Measurements from ENCODE around the gene CAMK1D. TPM values are rescaled to one million over a fixed set of nuclear protein-coding genes. Genes with fewer than 3 reads are reported as not detected.

CAMK1D gene
- total RNA-seq, 1 experiment from 2014 or later = 6.3 TPM

GRCh38 chr10:12748186-12748585, 398.8 kb downstream of the CAMK1D start:
- Mint-ChIP-seq H3K36me3 (ENCODE audit: insufficient read depth in 1 of 3, low read depth in 3 of 3) (no peaks in the 10 kb centered on the region), H3K9me3 (no peaks in the 10 kb centered on the region), H3K27ac (no peak overlapping the region), H3K4me1 (peaks cover 3 to 9% of the 10 kb centered on the region in 2 experiments; a peak in 2 of 4 replicates), H3K4me3 (no peak overlapping the region), H3K27me3 (ENCODE audit: low read depth) (no peaks in the 10 kb centered on the region; the same call in 1 of the 2 replicates)
- Histone ChIP-seq H2BK20ac (ENCODE audit: low read depth, low read length, poor library complexity, severe bottlenecking) (no peak overlapping the region), H4K91ac (ENCODE audit: insufficient read length, low read depth, low read length) (no peak overlapping the region), H3K79me2 (ENCODE audit: insufficient read depth, low read length) (no peaks in the 10 kb centered on the region), H4K20me1 (ENCODE audit: control insufficient read depth, insufficient read depth, insufficient read length) (no peaks in the 10 kb centered on the region), H4K8ac (replicated peaks; ENCODE audit: insufficient read length, low read depth, low read length) (no peak overlapping the region), H3K27me3 (ENCODE audit: insufficient read depth, low read length) (no peaks in the 10 kb centered on the region), H3K4ac (ENCODE audit: low read depth, low read length) (no peak overlapping the region), H3T11ph (ENCODE audit: low read length) (no peak overlapping the region), H2BK15ac (ENCODE audit: low read depth, low read length) (no peak overlapping the region), H3K23me2 (ENCODE audit: insufficient read length, low read depth, low read length, poor library complexity, severe bottlenecking) (no peaks in the 10 kb centered on the region), H3K79me1 (ENCODE audit: insufficient read depth, low read depth, low read length, poor library complexity, severe bottlenecking) (no peaks in the 10 kb centered on the region), H3K27ac (ENCODE audit: insufficient read length, low read depth, low read length) (no peak overlapping the region), H3K4me1 (ENCODE audit: insufficient read depth, low read length) (no peaks in the 10 kb centered on the region; the same call in 1 of the 2 replicates), H3K14ac (ENCODE audit: insufficient read depth, low read length) (no peak overlapping the region; the same call in none of the 2 replicates), H2AFZ (ENCODE audit: low read length) (no peak overlapping the region), H2AK5ac (ENCODE audit: insufficient read length, low read length) (no peak overlapping the region), H3K18ac (ENCODE audit: insufficient read length, low read depth, low read length) (no peak overlapping the region), H3K4me2 (ENCODE audit: insufficient read depth, insufficient read length, low read length) (no peak overlapping the region), H3K9me3 (ENCODE audit: control insufficient read depth, low read depth, low read length) (no peaks in the 10 kb centered on the region), H2BK120ac (ENCODE audit: low read depth, low read length, poor library complexity, severe bottlenecking) (no peak overlapping the region), H3K9ac (ENCODE audit: extremely low read depth, insufficient read length, low read length) (no peak overlapping the region), H3K23ac (ENCODE audit: insufficient read length, low read depth, low read length) (no peak overlapping the region), H2BK12ac (ENCODE audit: insufficient read length, low read depth, low read length) (no peak overlapping the region), H4K5ac (ENCODE audit: insufficient read length, low read depth, low read length) (no peak overlapping the region), H3K56ac (ENCODE audit: insufficient read length, low read depth, low read length) (no peak overlapping the region), H2BK5ac (ENCODE audit: insufficient read length, low read length) (no peak overlapping the region)
- no peak for DNase-seq
- no peak for TF ChIP-seq CTCF (conservative IDR thresholded peaks at IDR 0.05)
- no CpG with 5 or more reads among the region's 4 CpGs for WGBS (ENCODE audit: extremely low coverage, insufficient read length, low lambda C conversion rate)

All from H9 (cell line).